T-helper 2 cell treated with Interferon-gamma antibody and Interleukin-4, amounts not matched to agents 5 μg/mL and 100 μg/mL, for 36 hours (primary cell): ENCODE data around the gene ST3GAL5.

Experiments
- DNase-seq: peaks from one replicate; pipeline ENCODE4 v3.0.0; 2021; ENCODE audit warnings: low spot score
- H3K27ac Mint-ChIP-seq: one replicate; pipeline ENCODE4 v1.8.0; 2021; ENCODE audit warnings: mild to moderate bottlenecking, mixed read lengths
- H3K27me3 Mint-ChIP-seq: one replicate; pipeline ENCODE4 v1.8.0; 2021; ENCODE audit warnings: low read depth, mixed read lengths
- H3K36me3 Mint-ChIP-seq: one replicate; pipeline ENCODE4 v1.8.0; 2021; ENCODE audit warnings: low read depth, mixed read lengths
- H3K4me1 Mint-ChIP-seq: one replicate; pipeline ENCODE4 v1.8.0; 2021; ENCODE audit warnings: low read depth, mixed read lengths
- H3K4me3 Mint-ChIP-seq: one replicate; pipeline ENCODE4 v1.8.0; 2022; ENCODE audit warnings: mild to moderate bottlenecking, moderate library complexity, mixed read lengths
- H3K9me3 Mint-ChIP-seq: one replicate; pipeline ENCODE4 v1.8.0; 2021; ENCODE audit warnings: mixed read lengths

ST3GAL5 gene

DNA sequence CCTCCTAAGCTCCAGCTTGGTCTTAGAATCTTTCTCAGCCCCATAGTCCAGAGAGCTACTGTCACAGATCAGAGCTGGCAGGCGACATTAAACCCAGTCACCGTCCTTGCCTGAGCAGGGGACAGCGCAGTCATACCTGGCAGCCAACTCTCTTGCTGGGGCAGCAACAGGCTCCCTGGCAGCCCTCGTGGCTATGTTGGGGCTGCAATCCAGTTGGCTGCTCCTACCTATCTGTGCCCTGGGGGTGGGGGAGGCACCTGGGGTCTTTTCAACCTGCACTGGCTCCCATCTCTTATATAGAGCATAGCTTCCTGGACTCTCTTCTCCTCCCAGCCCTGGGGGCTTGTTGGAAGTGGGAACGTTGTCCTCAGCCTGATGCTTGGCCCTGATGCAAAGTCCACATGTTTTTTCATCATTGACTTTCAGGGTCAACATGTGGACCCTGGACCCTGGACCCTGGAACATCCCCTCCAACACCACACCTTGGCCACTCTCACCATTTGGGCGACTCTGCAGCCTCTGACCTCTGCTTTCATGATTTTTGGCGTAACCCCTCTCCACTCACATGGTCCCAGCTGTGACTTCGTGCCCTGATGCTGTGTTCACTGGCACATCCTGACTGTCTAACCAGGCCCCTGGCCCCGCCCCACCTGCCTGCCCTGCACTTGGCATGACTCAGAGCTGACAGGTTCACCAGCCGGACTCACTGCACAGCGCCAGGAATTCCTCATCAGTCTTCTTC, 89.4 kb downstream of the ST3GAL5 start:
- Mint-ChIP-seq H3K4me3 (no peak overlapping the region), H3K9me3 (no peaks in the 10 kb centered on the region), H3K4me1 (peaks cover under 1% of the 10 kb centered on the region), H3K27me3 (peaks cover 12% of the 10 kb centered on the region), H3K36me3 (no peaks in the 10 kb centered on the region), H3K27ac (no peak overlapping the region)
- no peak for DNase-seq

DNA sequence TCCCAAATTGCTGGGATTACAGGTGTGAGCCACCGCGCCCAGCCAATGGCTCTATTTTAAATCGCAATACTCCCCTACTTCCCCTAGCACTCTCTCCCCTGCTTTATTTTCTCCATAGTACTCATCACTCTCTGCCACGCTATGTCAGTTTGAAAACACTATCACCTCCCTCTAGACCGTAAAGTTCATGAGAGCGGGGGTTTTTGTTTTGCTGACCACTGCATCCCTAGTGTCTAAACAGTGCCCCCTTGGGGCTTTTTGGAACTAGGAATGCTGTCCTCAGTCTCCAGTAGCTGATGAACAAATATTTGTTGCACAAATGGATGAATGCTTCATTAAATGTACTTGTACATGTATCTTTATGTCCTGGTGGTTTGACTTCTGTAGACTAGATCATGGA, 90.9 kb downstream of the ST3GAL5 start:
- H3K27ac Mint-ChIP-seq: no peak overlapping the region
- H3K27me3 Mint-ChIP-seq: peaks cover 16% of the 10 kb centered on the region
- no peaks in the 10 kb centered on the region for H3K4me1 Mint-ChIP-seq

DNA sequence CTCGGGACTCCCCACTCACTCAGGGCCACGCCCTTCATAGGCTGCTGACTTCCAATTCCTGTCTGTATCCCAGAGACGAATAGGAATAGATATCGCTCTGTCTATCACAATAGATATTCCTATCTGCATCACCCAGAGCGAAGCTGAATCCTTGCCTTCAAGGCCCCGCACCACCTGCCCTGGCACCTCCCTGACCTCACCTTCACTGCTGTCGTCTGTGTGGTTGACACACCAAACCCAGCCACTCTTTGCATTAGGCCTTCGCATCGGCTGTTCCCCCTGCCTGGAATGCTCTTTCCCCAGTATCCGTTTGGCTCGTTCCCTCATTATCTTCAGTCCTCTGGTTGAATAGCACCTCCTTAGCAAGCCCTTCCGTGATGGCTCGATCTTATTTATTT, 91.5 kb downstream of the ST3GAL5 start:
- Mint-ChIP-seq H3K27ac (no peak overlapping the region), H3K9me3 (no peaks in the 10 kb centered on the region), H3K4me1 (no peaks in the 10 kb centered on the region), H3K4me3 (no peak overlapping the region), H3K36me3 (no peaks in the 10 kb centered on the region), H3K27me3 (peaks cover 20% of the 10 kb centered on the region)
- DNase-seq: no peak

More for the DNA sequence above, 90.9 kb downstream of the ST3GAL5 start:
- H3K4me3 Mint-ChIP-seq: no peak overlapping the region
- no peaks in the 10 kb centered on the region for H3K36me3 Mint-ChIP-seq
- DNase-seq: no peak
- no peaks in the 10 kb centered on the region for H3K9me3 Mint-ChIP-seq

DNA sequence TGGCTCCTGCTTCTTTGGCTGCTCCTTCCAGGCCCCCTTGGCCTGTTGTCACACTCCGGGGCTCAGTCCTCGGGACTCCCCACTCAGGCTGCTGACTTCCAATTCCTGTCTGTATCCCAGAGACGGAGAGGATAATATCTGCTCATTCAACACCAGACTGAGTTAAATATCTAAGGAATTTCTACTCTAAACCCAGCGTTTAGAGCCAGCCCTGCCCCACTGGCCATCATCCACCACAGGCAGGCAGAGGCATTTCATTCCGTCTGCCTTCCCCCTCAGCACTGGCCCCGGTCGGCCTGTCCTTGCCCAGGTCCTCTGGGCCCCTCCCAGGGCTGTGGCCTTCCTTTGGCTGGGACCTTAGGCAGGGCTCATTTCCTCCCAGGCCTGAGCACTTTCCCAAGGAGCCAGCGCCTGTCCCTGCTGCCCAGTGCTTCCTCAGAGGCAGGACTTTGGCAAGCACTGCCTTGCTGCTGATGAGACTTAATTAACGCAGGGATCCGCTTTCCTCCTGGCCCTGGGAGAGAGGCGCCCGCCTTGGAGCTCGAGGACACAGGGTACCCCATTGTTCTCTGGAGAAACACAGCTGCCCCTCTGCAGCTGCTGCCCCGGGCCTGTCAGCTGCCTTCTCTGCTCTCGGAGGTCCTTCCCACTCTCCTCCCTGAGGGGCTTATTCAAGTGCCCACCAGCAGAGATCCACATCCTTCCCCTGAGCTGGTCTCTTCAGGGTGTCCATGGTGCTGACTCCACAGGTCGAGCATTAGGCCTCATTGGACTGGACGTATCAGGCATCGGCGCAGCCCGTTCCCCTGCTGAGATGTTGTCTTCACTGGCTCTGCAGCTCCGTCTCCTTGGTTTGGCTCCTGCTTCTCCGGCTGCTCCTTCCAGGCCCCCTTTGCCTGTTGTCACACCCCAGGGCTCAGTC, 92.2 kb downstream of the ST3GAL5 start:
- Mint-ChIP-seq H3K27ac (no peak overlapping the region), H3K9me3 (no peaks in the 10 kb centered on the region), H3K36me3 (no peaks in the 10 kb centered on the region), H3K27me3 (peaks cover 20% of the 10 kb centered on the region), H3K4me3 (no peak overlapping the region), H3K4me1 (no peaks in the 10 kb centered on the region)
- DNase-seq: no peak

DNA sequence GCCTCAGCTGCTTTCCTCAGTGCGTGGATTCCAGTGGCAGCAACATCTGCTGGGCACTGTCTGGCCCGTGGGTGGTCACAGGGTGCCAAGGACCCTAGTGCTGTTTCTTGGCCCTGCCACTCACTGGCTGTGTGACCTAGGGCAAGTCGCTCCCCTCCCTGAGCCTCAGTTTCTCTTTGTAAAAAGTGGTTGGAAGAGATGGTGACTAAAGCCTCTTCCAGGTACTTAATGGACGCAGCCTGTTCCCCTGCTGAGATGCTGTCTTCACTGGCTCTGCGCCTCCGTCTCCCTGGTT, 92.8 kb downstream of the ST3GAL5 start:
- no peaks in the 10 kb centered on the region for H3K4me1 Mint-ChIP-seq
- peaks cover 24% of the 10 kb centered on the region for H3K27me3 Mint-ChIP-seq
- no peak for DNase-seq
- H3K4me3 Mint-ChIP-seq: no peak overlapping the region
- no peak overlapping the region for H3K27ac Mint-ChIP-seq
- H3K9me3 Mint-ChIP-seq: no peaks in the 10 kb centered on the region
- no peaks in the 10 kb centered on the region for H3K36me3 Mint-ChIP-seq

DNA sequence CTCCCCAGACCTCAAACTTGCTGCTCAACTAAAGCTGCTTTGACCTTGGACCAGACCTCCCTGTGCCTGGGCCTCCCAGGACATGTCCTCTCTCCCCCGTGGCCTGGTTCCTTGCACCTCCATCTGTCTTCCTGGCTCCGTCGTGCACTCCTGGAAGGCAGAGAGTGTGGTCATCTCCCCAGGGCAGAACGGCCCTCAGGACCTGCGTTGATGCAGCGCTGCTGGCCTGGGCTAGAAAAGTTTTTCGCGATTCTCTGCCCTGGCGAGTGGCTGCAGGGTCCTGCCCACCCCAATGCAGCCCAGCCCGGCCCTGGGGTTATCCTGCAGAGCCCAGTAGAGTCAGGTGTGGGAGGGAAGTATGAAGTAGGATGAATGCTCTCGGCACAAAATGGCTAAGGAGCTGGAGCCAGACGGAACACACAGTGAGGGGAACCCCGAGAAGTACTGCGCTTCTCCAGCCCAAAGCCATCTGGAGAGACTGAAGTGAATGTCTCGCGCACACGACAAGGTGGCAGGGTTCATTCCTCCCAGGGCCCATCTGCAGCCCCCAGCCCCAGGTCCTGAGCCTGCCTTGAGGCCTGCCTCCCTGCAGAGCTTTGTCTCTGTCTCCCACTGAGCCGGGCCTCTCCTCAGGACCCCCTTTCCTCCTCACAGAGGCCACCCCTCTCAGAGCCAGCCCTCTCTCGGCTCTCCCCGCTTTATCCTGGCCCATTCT, 93.3 kb downstream of the ST3GAL5 start:
- DNase-seq: no peak
- Mint-ChIP-seq H3K27ac (no peak overlapping the region), H3K4me1 (no peaks in the 10 kb centered on the region), H3K36me3 (no peaks in the 10 kb centered on the region), H3K27me3 (peaks cover 23% of the 10 kb centered on the region), H3K4me3 (no peak overlapping the region), H3K9me3 (no peaks in the 10 kb centered on the region)

DNA sequence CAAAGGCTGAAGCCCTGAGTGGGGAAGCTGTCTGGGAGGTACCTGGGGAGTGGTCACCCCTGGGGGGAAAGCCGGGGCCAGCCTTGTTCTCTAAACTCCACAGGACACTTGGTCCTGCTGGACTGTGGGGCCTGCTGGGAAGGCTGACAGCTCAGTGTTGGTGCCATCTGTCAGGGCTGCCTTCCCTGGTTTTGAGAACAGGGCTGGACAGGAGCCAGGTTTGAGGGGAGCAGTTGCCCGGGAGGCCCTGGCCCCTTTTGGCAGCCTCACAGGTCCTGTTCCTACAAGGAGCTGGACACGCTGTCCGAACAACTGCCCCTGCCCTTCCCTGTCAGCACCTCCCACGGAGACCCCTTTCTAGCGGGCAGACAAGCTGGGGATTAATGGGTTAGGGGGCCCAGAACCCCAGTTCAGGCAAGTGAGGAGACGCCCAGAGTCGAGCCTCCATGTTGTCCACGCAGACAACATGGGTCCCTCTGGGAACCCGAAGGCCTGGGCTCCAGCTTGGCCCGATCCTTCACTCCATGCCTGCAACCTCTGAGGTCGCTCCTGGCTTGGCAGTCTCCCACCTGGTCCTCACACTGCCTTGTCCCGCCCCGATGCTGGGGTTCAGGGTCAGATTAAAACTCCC, 94.2 kb downstream of the ST3GAL5 start:
- no peaks in the 10 kb centered on the region for H3K4me1 Mint-ChIP-seq
- H3K36me3 Mint-ChIP-seq: no peaks in the 10 kb centered on the region
- DNase-seq: no peak
- H3K9me3 Mint-ChIP-seq: no peaks in the 10 kb centered on the region
- H3K27ac Mint-ChIP-seq: no peak overlapping the region
- no peak overlapping the region for H3K4me3 Mint-ChIP-seq
- H3K27me3 Mint-ChIP-seq: peaks cover 22% of the 10 kb centered on the region

DNA sequence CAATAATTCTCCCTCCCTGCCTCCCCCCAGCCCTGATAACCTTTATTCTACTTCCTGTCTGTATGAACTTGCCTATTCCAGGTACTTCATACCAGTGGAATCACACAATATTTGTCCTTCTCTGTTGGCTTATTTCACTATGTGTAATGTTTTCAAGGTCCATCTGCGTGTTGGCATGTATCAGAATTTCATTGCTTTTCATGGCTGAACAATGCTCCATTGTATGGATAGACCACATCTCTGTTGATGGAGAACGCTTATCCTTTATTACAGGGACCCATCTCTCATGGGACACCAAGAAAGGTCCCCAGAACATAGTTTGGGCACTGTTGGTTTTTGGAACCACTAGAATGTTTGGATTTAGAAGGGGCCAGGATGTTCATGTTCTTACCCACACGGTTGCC, 94.8 kb downstream of the ST3GAL5 start:
- DNase-seq: no peak
- Mint-ChIP-seq H3K9me3 (no peaks in the 10 kb centered on the region), H3K36me3 (no peaks in the 10 kb centered on the region), H3K27ac (no peak overlapping the region), H3K4me3 (no peak overlapping the region), H3K4me1 (no peaks in the 10 kb centered on the region), H3K27me3 (peaks cover 20% of the 10 kb centered on the region)

DNA sequence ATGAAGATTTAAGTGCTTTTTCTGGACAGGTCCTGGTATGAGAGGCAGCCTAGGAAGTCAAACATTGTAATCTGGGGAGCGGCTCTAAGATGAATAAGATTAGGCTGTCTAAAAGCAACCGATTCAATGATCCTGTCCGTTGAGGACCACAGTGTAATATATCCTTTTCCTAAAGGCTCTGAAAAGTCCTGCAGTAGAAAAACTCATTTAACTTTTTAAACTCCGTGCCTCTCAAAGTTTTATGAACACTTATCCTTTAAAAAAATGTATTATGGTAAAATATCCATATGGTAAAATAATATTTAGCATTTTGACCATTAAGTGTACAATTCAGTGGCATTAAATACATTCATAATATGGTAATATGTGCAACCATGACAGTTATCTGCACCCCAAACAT, 95.2 kb downstream of the ST3GAL5 start:
- no peaks in the 10 kb centered on the region for H3K9me3 Mint-ChIP-seq
- H3K4me3 Mint-ChIP-seq: no peak overlapping the region
- DNase-seq: no peak
- H3K27ac Mint-ChIP-seq: no peak overlapping the region
- no peaks in the 10 kb centered on the region for H3K36me3 Mint-ChIP-seq
- no peaks in the 10 kb centered on the region for H3K4me1 Mint-ChIP-seq
- H3K27me3 Mint-ChIP-seq: peaks cover 17% of the 10 kb centered on the region

DNA sequence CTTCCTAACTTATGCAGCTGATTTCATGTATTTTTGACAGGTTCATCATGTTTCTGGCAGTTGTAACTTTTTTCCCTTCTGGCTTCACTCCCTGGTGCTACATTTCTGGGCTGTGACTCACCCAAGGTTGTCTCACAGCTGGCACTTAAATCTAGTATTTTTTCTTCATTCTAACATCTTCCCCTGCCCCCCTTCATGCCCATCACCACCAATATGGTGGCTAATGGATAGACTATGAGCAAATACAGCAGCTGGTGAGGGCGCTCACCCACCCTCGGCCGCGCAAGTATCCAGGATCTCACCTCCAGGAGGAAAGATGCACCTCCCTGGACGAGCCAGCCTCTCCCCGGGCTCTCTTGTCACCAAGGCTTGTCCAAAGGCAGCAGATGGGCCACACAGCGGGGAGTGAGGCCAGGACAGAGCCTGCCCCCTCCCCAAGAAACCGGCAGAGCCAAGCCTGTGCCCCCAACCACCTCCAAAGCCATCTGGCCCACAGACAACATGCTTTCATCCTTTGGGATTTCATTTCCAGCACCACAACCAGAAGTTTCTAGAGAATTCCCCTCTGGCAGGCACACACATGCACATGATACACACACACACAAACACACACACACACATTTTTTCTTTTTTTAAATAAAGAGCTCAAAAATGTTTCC, 95.9 kb downstream of the ST3GAL5 start:
- no peak overlapping the region for H3K27ac Mint-ChIP-seq
- H3K4me3 Mint-ChIP-seq: no peak overlapping the region
- no peaks in the 10 kb centered on the region for H3K4me1 Mint-ChIP-seq
- H3K36me3 Mint-ChIP-seq: no peaks in the 10 kb centered on the region
- no peaks in the 10 kb centered on the region for H3K9me3 Mint-ChIP-seq
- peaks cover 15% of the 10 kb centered on the region for H3K27me3 Mint-ChIP-seq
- no peak for DNase-seq

DNA sequence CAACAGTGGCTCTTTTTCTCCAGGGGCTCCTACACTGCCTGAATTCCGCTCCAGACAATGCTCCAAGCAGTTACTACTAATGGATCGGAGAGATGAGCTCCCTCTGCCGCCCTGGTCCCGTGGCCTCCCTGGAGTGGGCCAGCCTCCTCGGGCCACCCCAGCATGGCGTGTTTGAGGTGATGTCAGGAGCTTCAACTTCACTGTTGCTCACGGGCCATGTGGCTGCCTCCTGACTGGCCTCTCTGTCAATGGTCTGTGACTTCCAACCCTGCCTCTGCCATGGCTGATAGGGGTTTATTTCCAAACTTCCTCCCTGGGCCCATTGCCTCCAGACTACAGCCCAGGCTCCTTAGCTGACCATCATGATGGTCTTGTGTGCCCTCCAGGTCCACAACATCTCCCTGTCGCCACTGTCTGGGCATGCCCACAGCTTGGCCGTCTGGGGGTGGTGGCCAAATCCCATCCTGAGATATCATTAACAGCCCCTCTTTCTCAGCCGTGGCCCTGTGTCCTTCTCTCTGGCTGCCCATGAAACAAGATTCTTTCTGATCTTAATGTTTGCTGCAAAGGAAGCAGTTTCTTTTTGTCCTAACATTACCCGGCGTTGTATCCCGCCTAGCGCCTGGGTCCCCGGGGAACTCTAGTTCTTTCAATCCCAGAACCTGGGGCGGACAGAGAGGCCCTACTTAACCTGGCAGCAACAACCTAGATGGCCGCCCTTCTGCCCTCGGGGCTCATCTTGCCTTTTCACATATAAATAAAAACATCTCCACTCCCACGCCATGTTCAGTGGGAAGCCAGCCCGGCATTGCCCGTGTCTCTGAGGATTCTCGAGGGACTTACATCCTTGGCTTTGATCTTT, 96.9 kb downstream of the ST3GAL5 start:
- no peak for DNase-seq
- peaks cover 14% of the 10 kb centered on the region for H3K27me3 Mint-ChIP-seq
- H3K36me3 Mint-ChIP-seq: no peaks in the 10 kb centered on the region
- H3K9me3 Mint-ChIP-seq: no peaks in the 10 kb centered on the region
- H3K4me3 Mint-ChIP-seq: no peak overlapping the region
- H3K27ac Mint-ChIP-seq: no peak overlapping the region
- no peaks in the 10 kb centered on the region for H3K4me1 Mint-ChIP-seq

DNA sequence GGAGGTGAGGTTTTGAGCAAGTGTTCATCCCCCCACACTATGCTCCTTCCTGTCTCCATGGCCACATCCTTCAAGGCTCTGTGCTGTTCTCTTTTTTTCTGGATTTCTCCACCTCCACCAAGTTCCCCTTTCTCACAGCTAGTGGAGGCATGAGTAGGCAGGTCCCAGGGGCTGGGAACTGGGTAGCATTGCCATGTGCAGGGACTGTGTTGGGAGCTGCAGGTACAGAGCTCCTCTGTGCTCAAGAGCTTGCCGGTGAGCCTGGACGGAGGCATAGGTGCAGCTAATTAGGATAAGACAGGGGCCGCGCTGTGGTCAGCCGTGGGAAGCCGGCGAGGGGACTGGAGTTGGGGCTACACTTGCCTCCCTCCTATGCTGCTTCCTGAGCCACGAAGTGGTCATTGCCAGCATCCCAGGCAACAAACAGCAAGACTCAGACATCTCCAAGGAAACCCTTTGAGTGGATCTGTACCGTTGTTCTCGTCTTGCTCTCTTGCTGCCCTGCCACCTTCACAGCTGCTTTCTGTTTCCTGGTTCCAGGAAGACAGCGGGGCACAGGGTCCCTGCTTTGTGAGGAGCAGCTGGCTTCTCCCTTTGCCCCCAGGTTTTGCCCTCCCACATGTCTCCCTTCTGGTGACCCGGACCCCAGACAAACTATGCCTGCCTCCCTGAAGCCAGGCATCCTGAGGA, 98.1 kb downstream of the ST3GAL5 start:
- DNase-seq: no peak
- no peak overlapping the region for H3K27ac Mint-ChIP-seq
- H3K36me3 Mint-ChIP-seq: no peaks in the 10 kb centered on the region
- H3K4me1 Mint-ChIP-seq: no peaks in the 10 kb centered on the region
- H3K27me3 Mint-ChIP-seq: peaks cover 14% of the 10 kb centered on the region
- no peaks in the 10 kb centered on the region for H3K9me3 Mint-ChIP-seq
- no peak overlapping the region for H3K4me3 Mint-ChIP-seq
